Thyroid gland (tissue), 4 donors: ENCODE results near the gene FFAR4.

Source experiments
- POLR2A ChIP-seq, 2 donors: fragments of 450-650 bp; IDR thresholded peaks; one replicate each; pipeline ENCODE4 v1.6.1; 2017; ENCODE audit warnings: antibody characterized with exemption in 2 of 2, mild to moderate bottlenecking in 2 of 2, moderate library complexity in 1 of 2
- TF ChIP-seq, protein P1 (sequence below), 6 experiments: fragments of 200-600 bp in 3 of 6; fragments of 450-650 bp in 3 of 6; sonication (generic) in 3 of 6; IDR thresholded peaks; one replicate each; pipeline ENCODE4 v1.5.1; 2016 to 2019; ENCODE audit warnings: antibody characterized with exemption in 6 of 6, mild to moderate bottlenecking in 2 of 6, inconsistent platforms in 1 of 6, moderate library complexity in 1 of 6

DNA sequence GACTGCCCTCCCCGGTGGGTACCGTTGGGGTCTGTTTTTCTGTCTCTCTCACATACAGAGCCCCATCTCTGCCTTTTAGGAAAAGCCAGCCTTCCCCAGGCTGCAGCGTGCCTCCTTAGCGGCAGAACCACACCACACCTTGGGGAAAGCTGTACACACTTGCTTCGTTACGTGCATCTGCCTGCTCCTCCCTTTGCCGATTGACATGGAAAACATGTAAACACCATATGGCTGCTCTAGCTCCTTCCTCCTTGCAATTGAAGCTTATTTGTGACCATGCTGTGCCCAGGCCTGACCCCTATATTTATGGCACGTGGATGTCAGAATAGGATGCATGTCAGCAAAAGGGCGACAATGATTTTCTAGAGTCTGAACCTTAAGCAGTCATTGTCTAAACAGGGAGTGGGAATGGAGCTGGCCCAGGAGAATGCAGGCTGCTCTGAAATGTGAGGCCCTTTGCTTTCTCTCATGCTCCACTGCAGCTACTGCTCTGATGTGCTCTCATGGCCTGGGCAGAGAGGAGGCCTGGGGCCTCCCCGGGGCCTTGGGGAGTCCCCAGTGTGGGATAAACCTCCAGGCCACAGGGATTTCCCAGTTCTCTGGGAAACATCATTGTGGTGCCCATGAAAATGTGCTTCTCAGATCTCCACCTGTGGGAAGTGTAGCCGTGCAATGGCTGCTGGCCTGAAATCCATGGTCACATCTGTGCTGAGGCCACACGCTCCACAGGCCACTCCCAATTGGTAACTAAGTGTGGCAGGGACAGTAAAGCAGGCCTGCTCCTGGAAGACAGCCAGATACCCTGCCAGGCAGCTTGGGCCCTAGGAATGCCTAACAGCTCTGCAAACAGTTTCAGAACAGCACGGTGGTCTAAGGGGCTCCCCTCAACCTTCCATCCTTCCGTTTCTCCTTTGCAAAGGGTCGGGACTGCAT is 64.4 kb downstream of the FFAR4 start:
- TF ChIP-seq POLR2A (IDR thresholded peaks at IDR 0.05): no peak
- TF ChIP-seq, protein P1, sequence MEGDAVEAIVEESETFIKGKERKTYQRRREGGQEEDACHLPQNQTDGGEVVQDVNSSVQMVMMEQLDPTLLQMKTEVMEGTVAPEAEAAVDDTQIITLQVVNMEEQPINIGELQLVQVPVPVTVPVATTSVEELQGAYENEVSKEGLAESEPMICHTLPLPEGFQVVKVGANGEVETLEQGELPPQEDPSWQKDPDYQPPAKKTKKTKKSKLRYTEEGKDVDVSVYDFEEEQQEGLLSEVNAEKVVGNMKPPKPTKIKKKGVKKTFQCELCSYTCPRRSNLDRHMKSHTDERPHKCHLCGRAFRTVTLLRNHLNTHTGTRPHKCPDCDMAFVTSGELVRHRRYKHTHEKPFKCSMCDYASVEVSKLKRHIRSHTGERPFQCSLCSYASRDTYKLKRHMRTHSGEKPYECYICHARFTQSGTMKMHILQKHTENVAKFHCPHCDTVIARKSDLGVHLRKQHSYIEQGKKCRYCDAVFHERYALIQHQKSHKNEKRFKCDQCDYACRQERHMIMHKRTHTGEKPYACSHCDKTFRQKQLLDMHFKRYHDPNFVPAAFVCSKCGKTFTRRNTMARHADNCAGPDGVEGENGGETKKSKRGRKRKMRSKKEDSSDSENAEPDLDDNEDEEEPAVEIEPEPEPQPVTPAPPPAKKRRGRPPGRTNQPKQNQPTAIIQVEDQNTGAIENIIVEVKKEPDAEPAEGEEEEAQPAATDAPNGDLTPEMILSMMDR (IDR thresholded peaks at IDR 0.05): no peak
